Activated T-helper 2 cell treated with anti-CD3 and anti-CD28 coated beads, Interferon-gamma antibody, Interleukin-2, Interleukin-4, amounts not matched to agents 10 μg/mL and 5 μg/mL and 100 μg/mL, durations not matched to agents 14 hours and 24 hours and 36 hours (primary cell): Measurements from ENCODE around the gene PIP5K1B. TPM values are rescaled to one million over a fixed set of nuclear protein-coding genes. Genes with fewer than 3 reads are reported as not detected.

ENCODE experiments used
- DNase-seq: peaks from one replicate; pipeline ENCODE4 v3.0.0; 2021; ENCODE audit warnings: low spot score
- H3K27ac Mint-ChIP-seq: one replicate; pipeline ENCODE4 v1.8.0; 2021; ENCODE audit warnings: mixed read lengths
- H3K27me3 Mint-ChIP-seq: one replicate; pipeline ENCODE4 v1.8.0; 2021; ENCODE audit warnings: low read depth, mixed read lengths
- H3K36me3 Mint-ChIP-seq: one replicate; pipeline ENCODE4 v1.8.0; 2021; ENCODE audit warnings: low read depth, mixed read lengths
- H3K4me1 Mint-ChIP-seq: one replicate; pipeline ENCODE4 v1.8.0; 2021; ENCODE audit warnings: low read depth, mixed read lengths
- H3K4me3 Mint-ChIP-seq: one replicate; pipeline ENCODE4 v1.8.0; 2021; ENCODE audit warnings: low read depth, mild to moderate bottlenecking, moderate library complexity, mixed read lengths
- H3K9me3 Mint-ChIP-seq: one replicate; pipeline ENCODE4 v1.8.0; 2021; ENCODE audit warnings: mixed read lengths
- intact Hi-C: fragments of 100-400 bp; cut with micrococcal nuclease; formaldehyde crosslinking; loops from one replicate; pipeline ENCODE4 v1.15.1; 2023
- total RNA-seq: library from RNA; stranded (reverse); gene quantifications from 2 replicates; pipeline ENCODE4 v1.2.3, GENCODE V29; 2022

The PIP5K1B gene
- total RNA-seq, 1 donor from 2014 or later: 76.2 TPM

DNA sequence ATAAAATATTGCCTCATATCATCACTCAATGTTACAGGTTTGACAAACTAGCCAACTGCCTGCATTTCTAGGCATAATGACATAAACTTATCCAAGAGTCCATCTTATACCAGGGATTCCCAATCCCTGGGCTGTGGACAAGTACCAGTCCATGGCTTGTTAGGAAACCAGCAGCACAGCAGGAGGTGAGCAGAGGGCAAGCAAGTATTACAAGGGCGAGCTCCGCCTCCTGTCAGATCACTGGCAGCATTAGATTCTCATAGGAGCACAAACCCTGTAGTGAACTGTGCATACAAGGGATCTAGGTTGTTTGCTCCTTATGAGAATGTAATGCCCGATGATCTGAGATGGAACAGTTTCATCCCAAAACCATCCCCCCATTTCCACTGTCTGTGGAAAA lies 164.0 kb downstream of the PIP5K1B start:
- H3K4me3 Mint-ChIP-seq: no peak overlapping the region
- DNase-seq: no peak
- peaks cover 33% of the 10 kb centered on the region for H3K36me3 Mint-ChIP-seq
- no peaks in the 10 kb centered on the region for H3K27me3 Mint-ChIP-seq
- H3K9me3 Mint-ChIP-seq: no peaks in the 10 kb centered on the region
- no peak overlapping the region for H3K27ac Mint-ChIP-seq
- intact Hi-C loops: no loop called here
- peaks cover 5% of the 10 kb centered on the region for H3K4me1 Mint-ChIP-seq

DNA sequence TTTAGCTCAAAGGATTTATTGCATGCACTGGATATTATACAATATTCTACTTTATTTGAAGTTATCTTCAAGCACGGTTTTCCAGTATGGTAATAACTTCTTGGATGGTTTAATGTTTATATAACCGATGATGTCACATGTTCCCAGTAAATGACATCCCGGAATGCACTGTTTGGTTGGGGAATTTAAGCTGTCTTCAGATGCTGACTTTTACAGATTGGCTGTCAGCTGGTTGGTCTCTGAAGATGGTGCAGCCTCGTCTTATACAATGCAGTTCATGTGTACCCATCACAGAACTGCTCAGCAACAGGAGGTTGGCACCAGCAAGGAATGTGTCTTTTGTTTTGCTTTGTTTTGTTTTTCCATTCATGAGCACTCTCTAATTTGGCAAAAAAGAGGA lies 165.0 kb downstream of the PIP5K1B start:
- peaks cover 26% of the 10 kb centered on the region for H3K36me3 Mint-ChIP-seq
- H3K27me3 Mint-ChIP-seq: no peaks in the 10 kb centered on the region
- no peak overlapping the region for H3K27ac Mint-ChIP-seq
- intact Hi-C loops: no loop called here
- DNase-seq: no peak
- H3K4me1 Mint-ChIP-seq: peaks cover 4% of the 10 kb centered on the region
- H3K9me3 Mint-ChIP-seq: no peaks in the 10 kb centered on the region
- H3K4me3 Mint-ChIP-seq: no peak overlapping the region

DNA sequence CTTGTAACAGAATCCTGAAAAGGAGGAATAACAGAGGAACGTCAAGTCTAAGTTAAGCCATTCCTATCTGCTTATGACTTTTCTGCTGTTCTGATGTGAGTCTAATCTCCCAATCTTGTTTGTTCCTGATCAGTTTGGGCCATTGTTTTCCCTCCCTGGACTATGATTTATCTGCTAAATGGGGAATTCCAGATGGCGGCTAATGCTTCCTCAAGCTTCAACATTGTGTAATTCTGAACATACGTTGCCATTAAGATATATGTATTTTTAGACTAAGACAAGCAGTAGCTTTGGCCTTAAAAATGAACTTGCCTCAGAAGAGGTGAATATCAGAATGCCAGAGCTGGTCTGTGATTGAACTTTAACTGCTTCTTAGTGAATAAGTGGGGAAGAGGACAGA lies 166.2 kb downstream of the PIP5K1B start:
- Mint-ChIP-seq H3K4me3 (no peak overlapping the region), H3K4me1 (no peaks in the 10 kb centered on the region), H3K36me3 (peaks cover 17% of the 10 kb centered on the region), H3K27ac (no peak overlapping the region), H3K27me3 (no peaks in the 10 kb centered on the region), H3K9me3 (no peaks in the 10 kb centered on the region)
- DNase-seq: no peak
- intact Hi-C loops: no loop called here

DNA sequence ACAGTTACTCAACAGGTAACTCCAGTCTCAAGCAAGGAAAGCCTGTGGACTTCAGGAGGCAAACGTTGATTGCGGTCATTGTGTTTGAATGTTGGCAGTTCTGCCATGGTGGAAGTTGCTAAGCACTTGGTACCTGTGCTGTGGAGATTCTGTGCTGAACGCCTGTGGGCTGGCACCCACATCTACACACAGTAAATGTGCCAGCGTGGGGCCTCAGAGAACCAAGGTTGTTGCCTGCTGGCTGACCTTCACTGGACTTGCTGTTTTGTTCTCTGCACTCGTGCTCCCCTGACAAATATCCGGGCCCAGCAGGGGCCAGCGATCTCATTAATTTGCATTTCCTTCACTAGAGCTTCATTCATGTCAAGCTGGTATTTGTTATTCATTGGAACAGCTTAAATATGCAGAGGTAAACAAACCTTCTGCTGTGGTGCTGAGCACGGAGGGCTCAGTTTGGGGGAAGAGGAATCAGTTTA lies 167.0 kb downstream of the PIP5K1B start:
- H3K27me3 Mint-ChIP-seq: no peaks in the 10 kb centered on the region
- no peak overlapping the region for H3K27ac Mint-ChIP-seq
- H3K4me1 Mint-ChIP-seq: no peaks in the 10 kb centered on the region
- intact Hi-C loops: no loop called here
- no peaks in the 10 kb centered on the region for H3K9me3 Mint-ChIP-seq
- peaks cover 20% of the 10 kb centered on the region for H3K36me3 Mint-ChIP-seq
- DNase-seq: no peak
- no peak overlapping the region for H3K4me3 Mint-ChIP-seq

DNA sequence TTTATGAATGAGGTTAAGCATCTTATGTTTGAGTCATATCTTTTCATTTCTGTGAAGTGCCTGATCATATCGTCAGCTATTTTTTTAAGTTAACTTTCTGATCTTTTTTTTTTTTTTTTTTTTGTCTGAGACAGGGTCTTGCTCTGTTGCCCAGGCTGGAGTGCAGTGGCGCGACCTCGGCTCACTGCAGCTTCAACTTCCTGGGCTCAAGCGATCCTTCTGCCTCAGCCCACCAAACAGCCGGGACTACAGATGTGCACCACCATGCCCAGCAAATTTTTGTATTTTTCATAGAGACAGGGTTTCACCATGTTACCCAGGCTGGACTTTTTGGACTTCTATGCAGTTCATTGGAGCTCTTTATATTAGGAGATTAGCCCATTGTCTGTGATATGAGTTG lies 168.1 kb downstream of the PIP5K1B start:
- no peaks in the 10 kb centered on the region for H3K9me3 Mint-ChIP-seq
- no peak overlapping the region for H3K27ac Mint-ChIP-seq
- no peaks in the 10 kb centered on the region for H3K4me1 Mint-ChIP-seq
- intact Hi-C loops: no loop called here
- no peaks in the 10 kb centered on the region for H3K27me3 Mint-ChIP-seq
- DNase-seq: no peak
- no peak overlapping the region for H3K4me3 Mint-ChIP-seq
- H3K36me3 Mint-ChIP-seq: peaks cover 25% of the 10 kb centered on the region

DNA sequence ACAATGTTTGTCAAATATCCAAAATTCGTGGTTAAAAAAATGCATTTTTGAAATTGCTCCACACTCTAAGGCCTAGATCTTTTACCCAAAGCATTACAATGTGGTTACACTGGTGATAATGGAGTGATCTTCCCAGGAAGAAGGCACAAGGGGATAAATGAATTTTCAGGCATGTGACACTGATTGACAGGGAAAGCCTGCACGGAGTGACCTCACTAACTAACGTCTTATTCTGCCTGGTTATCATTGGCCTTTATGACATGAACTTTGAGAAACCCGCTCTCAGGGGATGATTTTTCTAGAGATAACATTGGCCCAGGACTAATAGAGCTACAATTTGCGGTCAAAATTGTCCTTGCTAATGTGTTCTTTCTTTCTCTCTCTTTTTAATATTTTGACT lies 171.2 kb downstream of the PIP5K1B start:
- no peaks in the 10 kb centered on the region for H3K4me1 Mint-ChIP-seq
- intact Hi-C loops: no loop called here
- no peak overlapping the region for H3K27ac Mint-ChIP-seq
- H3K4me3 Mint-ChIP-seq: no peak overlapping the region
- no peaks in the 10 kb centered on the region for H3K27me3 Mint-ChIP-seq
- DNase-seq: no peak
- peaks cover 45% of the 10 kb centered on the region for H3K36me3 Mint-ChIP-seq
- no peaks in the 10 kb centered on the region for H3K9me3 Mint-ChIP-seq

DNA sequence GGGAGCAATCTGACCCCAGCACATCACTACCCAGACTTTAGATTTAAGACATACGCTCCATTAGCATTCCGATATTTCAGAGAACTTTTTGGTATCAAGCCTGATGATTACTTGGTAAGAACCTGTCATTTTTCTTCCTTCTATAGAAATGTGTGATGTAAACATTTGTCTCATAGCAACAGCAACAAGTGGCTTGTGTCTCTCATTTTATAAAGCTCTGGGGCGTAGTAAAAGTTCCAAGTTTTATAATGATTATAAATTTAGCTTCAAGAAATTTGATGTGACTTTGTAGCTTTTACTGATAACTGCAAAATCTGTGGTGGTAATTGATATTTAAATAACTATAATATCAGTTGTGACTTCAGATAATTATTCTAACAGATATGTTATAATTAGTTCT lies 171.6 kb downstream of the PIP5K1B start:
- Mint-ChIP-seq H3K4me1 (no peaks in the 10 kb centered on the region), H3K4me3 (no peak overlapping the region), H3K27me3 (no peaks in the 10 kb centered on the region), H3K9me3 (no peaks in the 10 kb centered on the region), H3K27ac (no peak overlapping the region), H3K36me3 (peaks cover 47% of the 10 kb centered on the region)
- DNase-seq: no peak
- intact Hi-C loops: no loop called here

DNA sequence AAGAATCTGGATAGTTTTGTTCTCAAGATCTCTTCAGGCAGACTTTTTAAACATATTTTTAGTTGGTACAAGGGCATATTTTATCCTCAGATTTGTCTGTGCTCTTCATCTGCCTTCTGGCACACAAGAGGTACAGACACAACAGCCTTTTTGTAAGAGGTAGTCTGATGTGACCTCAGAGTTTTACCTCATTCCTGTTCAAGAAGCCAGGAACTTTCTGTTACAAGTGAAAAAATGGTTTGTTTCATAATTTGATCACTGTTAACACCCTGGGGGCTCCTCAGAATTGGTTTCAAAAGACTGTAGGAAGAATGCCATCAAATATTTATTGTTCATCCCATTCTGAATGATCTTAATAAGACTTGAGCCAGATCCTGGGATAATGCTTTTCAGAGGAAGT lies 172.2 kb downstream of the PIP5K1B start:
- Mint-ChIP-seq H3K36me3 (peaks cover 49% of the 10 kb centered on the region), H3K27ac (no peak overlapping the region), H3K4me1 (no peaks in the 10 kb centered on the region), H3K9me3 (no peaks in the 10 kb centered on the region), H3K27me3 (no peaks in the 10 kb centered on the region), H3K4me3 (no peak overlapping the region)
- no peak for DNase-seq
- intact Hi-C loops: no loop called here

DNA sequence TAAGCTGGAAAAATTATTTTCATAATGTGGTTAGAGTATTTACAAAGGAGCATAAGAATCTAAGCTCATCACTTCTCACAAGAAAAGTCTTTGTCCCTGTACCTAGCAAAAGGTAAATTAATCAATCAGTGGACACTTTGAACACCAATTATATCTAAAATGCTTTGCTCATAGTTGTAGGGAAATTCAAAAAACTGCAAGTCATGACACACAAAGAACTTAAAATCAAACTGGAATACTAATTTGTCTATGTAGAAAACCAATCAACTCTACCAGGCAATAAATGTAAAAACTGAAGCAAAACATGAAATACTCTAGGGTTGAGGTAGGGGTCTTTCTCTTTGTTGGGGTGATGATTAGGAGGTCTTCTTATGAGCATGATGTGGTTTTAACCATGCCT lies 173.4 kb downstream of the PIP5K1B start:
- no peak for DNase-seq
- H3K27ac Mint-ChIP-seq: no peak overlapping the region
- no peaks in the 10 kb centered on the region for H3K27me3 Mint-ChIP-seq
- H3K36me3 Mint-ChIP-seq: peaks cover 55% of the 10 kb centered on the region
- intact Hi-C loops: no loop called here
- no peak overlapping the region for H3K4me3 Mint-ChIP-seq
- H3K9me3 Mint-ChIP-seq: no peaks in the 10 kb centered on the region
- no peaks in the 10 kb centered on the region for H3K4me1 Mint-ChIP-seq

DNA sequence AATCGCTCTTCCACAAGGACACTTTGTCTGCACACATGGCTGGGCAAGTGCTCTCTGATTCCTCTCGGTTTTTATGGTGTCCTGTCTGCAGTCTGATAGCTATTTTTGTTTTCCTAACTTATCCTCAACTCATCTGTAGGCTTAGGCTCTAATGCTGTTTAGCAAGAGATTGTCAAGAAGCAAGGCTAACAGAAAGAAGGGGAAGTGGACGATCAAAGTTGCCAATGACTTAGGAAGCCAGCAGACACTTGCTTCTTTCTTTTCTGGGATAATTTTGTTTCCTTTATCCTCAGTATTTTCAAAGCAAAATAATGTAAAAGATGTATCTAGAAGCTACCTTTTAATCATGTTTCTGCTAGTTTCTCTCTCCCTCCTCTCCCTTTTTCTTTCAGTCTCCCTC lies 178.2 kb downstream of the PIP5K1B start:
- no peaks in the 10 kb centered on the region for H3K27me3 Mint-ChIP-seq
- no peak overlapping the region for H3K4me3 Mint-ChIP-seq

DNA sequence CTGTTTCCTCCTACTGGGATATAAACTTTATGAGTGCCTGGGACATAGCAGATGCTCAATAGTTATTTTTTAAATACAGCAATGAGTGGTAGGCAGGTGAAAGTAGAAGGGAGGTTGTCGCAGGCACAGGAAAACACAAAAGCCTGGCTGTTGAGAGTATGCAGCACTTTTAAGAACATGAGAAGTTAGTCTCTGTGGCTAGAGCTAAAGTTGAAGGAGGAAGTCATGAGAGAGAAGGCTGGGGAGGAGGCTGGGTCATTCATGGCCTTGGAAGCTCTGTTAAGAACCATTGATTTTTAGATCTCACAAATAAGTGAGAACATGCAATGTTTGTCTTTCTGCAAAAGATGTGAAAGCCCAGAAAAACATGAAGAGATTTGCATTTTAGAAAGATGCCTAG lies 182.2 kb downstream of the PIP5K1B start:
- Mint-ChIP-seq H3K4me1 (peaks cover 35% of the 10 kb centered on the region), H3K9me3 (no peaks in the 10 kb centered on the region), H3K27me3 (no peaks in the 10 kb centered on the region), H3K36me3 (peaks cover 55% of the 10 kb centered on the region), H3K27ac (peak overlapping the region; percentile 62), H3K4me3 (peak overlapping the region; percentile 17)
- intact Hi-C loops: loop anchor here (5.0 to 10.0 kb wide), 3 partner anchors 85 to 302 kb away; partner anchors contain the start of gene PIP5K1B
- no peak for DNase-seq

More for the DNA sequence above, 178.2 kb downstream of the PIP5K1B start:
- Mint-ChIP-seq H3K36me3 (peaks cover 62% of the 10 kb centered on the region), H3K9me3 (no peaks in the 10 kb centered on the region), H3K27ac (no peak overlapping the region), H3K4me1 (peaks cover 24% of the 10 kb centered on the region)
- intact Hi-C loops: loop anchor here (10.0 kb wide), 1 partner anchor 298 kb away; no protein-coding TSS in a partner anchor
- no peak for DNase-seq

DNA sequence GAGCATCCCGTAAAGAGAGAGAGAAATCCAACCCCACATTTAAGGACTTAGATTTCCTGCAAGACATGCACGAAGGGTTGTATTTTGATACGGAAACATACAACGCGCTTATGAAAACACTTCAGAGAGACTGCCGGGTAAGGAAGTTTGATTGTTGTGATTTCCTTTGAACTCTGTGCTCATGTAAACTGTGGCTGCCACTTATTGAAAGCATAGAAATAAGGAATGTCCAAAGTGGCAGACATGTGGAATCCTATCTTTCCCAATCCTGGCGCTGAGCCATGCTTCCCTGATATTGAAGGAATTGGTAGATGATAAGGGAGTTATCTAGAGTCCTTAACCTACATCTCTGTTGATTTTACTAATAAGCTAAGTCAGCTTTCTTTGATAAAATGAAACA lies 189.5 kb downstream of the PIP5K1B start:
- no peak for DNase-seq
- intact Hi-C loops: no loop called here
- Mint-ChIP-seq H3K4me3 (peak overlapping the region; percentile 53), H3K4me1 (peaks cover 56% of the 10 kb centered on the region), H3K27ac (peak overlapping the region; percentile 94), H3K9me3 (no peaks in the 10 kb centered on the region), H3K36me3 (peaks cover 69% of the 10 kb centered on the region), H3K27me3 (no peaks in the 10 kb centered on the region)

DNA sequence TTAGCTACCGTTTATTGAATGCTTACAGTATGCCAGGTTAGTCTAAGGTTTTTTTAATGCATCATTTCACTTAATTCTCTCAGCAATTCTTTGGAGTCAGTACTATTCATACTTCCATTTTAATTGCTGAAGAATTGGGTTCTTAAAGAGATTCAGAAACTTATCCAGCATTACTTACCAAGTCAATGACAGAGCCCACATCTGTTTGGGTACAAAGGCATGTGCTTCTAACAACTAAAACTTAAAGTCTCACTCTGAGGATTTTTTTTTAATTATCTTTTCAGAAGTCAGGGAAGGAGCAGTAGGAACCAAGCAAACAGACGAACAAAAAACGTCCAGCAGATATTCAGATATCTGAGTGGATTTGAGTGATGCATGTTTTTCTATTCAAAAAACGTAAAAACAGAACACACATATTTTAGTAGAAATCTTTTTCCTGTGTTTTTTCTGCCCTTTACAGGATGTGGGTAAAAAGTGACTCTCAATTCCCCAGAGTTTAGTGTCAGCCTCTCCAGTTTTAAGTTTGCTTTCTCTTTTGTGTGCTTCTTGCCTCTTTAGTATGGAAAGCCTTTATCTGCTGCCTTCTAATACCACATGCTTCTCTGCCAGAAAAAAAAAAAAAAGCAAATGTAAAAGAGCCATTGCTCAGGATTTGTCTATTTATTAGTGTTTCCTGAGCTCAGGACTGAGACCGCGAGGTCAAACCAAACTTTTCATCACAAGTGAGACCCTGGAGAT lies 190.9 kb downstream of the PIP5K1B start:
- no peak for DNase-seq
- no peaks in the 10 kb centered on the region for H3K27me3 Mint-ChIP-seq
- H3K4me3 Mint-ChIP-seq: peak overlapping the region; percentile 78
- H3K4me1 Mint-ChIP-seq: peaks cover 57% of the 10 kb centered on the region
- peak overlapping the region; percentile 94 for H3K27ac Mint-ChIP-seq
- no peaks in the 10 kb centered on the region for H3K9me3 Mint-ChIP-seq
- peaks cover 76% of the 10 kb centered on the region for H3K36me3 Mint-ChIP-seq
- intact Hi-C loops: loop anchor here (1.0 to 5.0 kb wide), 6 partner anchors 8 to 134 kb away; no protein-coding TSS in a partner anchor
